Lower lobe of right lung (tissue), 2 donors: Measurements from ENCODE around the gene SEMA6A. TPM values are rescaled to one million over a fixed set of nuclear protein-coding genes. Genes with fewer than 3 reads are reported as not detected.

Experiments
- ATAC-seq, 2 donors: fragments of 200-7000 bp; cut with Tn5 transposase; one replicate each; pipeline ENCODE4 v1.9.1; 2020 to 2022; ENCODE audit warnings: mild to moderate bottlenecking in 2 of 2, moderate library complexity in 2 of 2
- DNase-seq: peaks from one replicate; pipeline ENCODE4 v3.0.0-alpha.2; 2020
- H3K27ac ChIP-seq: fragments of 200-600 bp; one replicate; pipeline ENCODE4 v1.8.0; 2022
- H3K27me3 ChIP-seq: fragments of 200-600 bp; one replicate; pipeline ENCODE4 v1.8.0; 2022; ENCODE audit warnings: low read depth
- H3K36me3 ChIP-seq: fragments of 200-600 bp; one replicate; pipeline ENCODE4 v1.8.0; 2022; ENCODE audit warnings: mild to moderate bottlenecking
- H3K4me1 ChIP-seq: fragments of 200-600 bp; one replicate; pipeline ENCODE4 v1.8.0; 2022
- H3K4me3 ChIP-seq: fragments of 200-600 bp; one replicate; pipeline ENCODE4 v1.8.0; 2022; ENCODE audit warnings: mild to moderate bottlenecking
- H3K9me3 ChIP-seq: fragments of 200-600 bp; one replicate; pipeline ENCODE4 v1.8.0; 2022
- intact Hi-C: fragments of 100-400 bp; cut with DNase I; formaldehyde crosslinking; loops from one replicate; pipeline ENCODE4 v1.11.0; 2022
- total RNA-seq: library from RNA; stranded (reverse); fragmentation: NEBNext Ultra II Directional; extraction: Animal tissue kit (Norgen Biotek cat#: 25700); gene quantifications from one replicate; pipeline ENCODE4 v1.2.1, GENCODE V29; 2021
- TF ChIP-seq, protein P1 (sequence below): fragments of 200-600 bp; IDR thresholded peaks from one replicate; pipeline ENCODE4 v1.8.0; 2022; ENCODE audit warnings: antibody characterized with exemption, mild to moderate bottlenecking
- donor health status: DM: no; HTN: yes; CAD: no; lungs with severe emphysema.

SEMA6A gene
- total RNA-seq, 1 donor from 2014 or later = 44.3 TPM

- ATAC-seq = no peak
- TF ChIP-seq, protein P1, sequence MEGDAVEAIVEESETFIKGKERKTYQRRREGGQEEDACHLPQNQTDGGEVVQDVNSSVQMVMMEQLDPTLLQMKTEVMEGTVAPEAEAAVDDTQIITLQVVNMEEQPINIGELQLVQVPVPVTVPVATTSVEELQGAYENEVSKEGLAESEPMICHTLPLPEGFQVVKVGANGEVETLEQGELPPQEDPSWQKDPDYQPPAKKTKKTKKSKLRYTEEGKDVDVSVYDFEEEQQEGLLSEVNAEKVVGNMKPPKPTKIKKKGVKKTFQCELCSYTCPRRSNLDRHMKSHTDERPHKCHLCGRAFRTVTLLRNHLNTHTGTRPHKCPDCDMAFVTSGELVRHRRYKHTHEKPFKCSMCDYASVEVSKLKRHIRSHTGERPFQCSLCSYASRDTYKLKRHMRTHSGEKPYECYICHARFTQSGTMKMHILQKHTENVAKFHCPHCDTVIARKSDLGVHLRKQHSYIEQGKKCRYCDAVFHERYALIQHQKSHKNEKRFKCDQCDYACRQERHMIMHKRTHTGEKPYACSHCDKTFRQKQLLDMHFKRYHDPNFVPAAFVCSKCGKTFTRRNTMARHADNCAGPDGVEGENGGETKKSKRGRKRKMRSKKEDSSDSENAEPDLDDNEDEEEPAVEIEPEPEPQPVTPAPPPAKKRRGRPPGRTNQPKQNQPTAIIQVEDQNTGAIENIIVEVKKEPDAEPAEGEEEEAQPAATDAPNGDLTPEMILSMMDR = no peak
- no peak for DNase-seq
Observed at GRCh38 chr5:116442095-116442534, 132.5 kb downstream of the SEMA6A start.

GRCh38 chr5:116441223-116441622 is 133.4 kb downstream of the SEMA6A start:
- no peak for ATAC-seq

More at GRCh38 chr5:116442095-116442534, 132.5 kb downstream of the SEMA6A start:
- intact Hi-C loops = no loop called here
- Histone ChIP-seq H3K36me3 (peaks cover 9% of the 10 kb centered on the region), H3K4me3 (no peak overlapping the region), H3K27me3 (no peaks in the 10 kb centered on the region), H3K27ac (no peak overlapping the region), H3K4me1 (peaks cover 22% of the 10 kb centered on the region), H3K9me3 (no peaks in the 10 kb centered on the region)

DNA sequence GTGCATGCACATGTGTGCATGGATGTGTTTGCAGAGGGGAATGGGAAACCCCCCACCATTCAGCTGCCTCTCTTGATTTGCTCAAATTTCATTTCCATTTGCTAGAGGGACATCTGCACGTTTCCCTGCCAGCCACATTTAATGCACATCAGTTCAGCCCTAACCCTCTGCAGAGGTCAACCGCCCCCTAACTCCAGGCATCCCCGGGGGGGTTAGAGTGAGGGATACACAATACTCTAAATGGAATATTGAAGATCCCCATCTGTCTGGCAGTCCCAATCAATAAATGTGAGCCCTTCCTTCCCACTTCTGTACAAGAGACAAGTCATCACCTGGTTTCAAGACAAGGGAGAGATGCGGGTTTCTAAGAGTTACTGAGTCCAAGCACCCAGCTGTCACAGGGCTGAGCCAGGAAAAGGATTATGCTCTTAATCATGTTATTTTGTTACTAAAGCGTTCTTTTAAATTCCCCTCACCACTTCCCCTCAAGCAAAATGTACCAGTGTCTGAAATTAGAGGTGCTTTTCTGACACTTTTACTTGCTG is 134.1 kb downstream of the SEMA6A start:
- Histone ChIP-seq H3K27ac (no peak overlapping the region), H3K27me3 (no peaks in the 10 kb centered on the region), H3K36me3 (no peaks in the 10 kb centered on the region), H3K4me3 (no peak overlapping the region), H3K9me3 (no peaks in the 10 kb centered on the region), H3K4me1 (peaks cover 22% of the 10 kb centered on the region)
- DNase-seq (no peak), ATAC-seq (no peak)
- TF ChIP-seq, protein P1 = no peak
- intact Hi-C loops = no loop called here

More at GRCh38 chr5:116441223-116441622, 133.4 kb downstream of the SEMA6A start:
- Histone ChIP-seq H3K36me3 (peaks cover under 1% of the 10 kb centered on the region), H3K27me3 (no peaks in the 10 kb centered on the region), H3K9me3 (no peaks in the 10 kb centered on the region), H3K27ac (no peak overlapping the region), H3K4me3 (no peak overlapping the region), H3K4me1 (peaks cover 22% of the 10 kb centered on the region)
- TF ChIP-seq, protein P1 = no peak
- no peak for DNase-seq
- intact Hi-C loops = no loop called here

GRCh38 chr5:116439905-116440304 is 134.7 kb downstream of the SEMA6A start:
- H3K4me3 ChIP-seq = no peak overlapping the region
- H3K36me3 ChIP-seq = no peaks in the 10 kb centered on the region
- H3K27me3 ChIP-seq = no peaks in the 10 kb centered on the region
- peaks cover 22% of the 10 kb centered on the region for H3K4me1 ChIP-seq
- H3K27ac ChIP-seq = no peak overlapping the region
- TF ChIP-seq, protein P1 = no peak
- H3K9me3 ChIP-seq = no peaks in the 10 kb centered on the region
- DNase-seq (no peak), ATAC-seq (no peak)
- intact Hi-C loops = no loop called here

DNA sequence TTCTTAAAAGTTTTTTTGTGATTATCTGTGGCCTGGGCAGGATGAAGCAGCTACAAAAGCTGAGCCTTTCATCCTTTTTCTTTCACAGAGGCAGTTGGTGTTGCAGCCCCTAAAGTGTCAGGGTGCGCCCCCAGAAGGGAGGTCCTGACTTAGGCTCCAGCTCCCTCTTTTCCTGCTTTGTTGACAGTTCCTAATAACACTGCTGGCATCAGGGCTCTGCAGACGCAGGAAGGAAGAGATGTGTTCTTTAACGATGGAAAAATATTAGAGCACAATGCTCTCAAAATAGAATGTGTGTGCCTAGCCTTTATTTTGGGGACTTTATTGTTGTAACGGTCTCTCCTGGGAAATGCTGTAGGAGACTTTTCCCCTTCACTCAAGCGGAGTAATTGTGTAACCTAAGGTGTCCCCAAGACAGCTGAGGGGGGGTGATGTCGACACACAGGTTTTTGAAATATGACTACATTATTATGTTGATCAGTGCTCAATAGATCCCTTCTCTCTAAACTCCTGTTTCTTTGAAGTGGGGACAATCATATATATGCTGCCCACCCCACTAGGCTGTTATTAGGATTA is 135.6 kb downstream of the SEMA6A start:
- DNase-seq = no peak
- Histone ChIP-seq H3K27ac (peak overlapping the region; percentile 18), H3K4me1 (peaks cover 22% of the 10 kb centered on the region), H3K27me3 (no peaks in the 10 kb centered on the region), H3K36me3 (no peaks in the 10 kb centered on the region), H3K9me3 (no peaks in the 10 kb centered on the region), H3K4me3 (no peak overlapping the region)
- no peak for ATAC-seq
- intact Hi-C loops = no loop called here
- TF ChIP-seq, protein P1 = no peak
